NCI-H526 treated with DMSO at 0.1 percent for 48 hours (cell line): ENCODE data around the gene GDA.

ENCODE experiments used
- DNase-seq: peaks from one replicate; lab custom pipeline; 2025; lab: John Stamatoyannopoulos, UW

The GDA gene

GRCh38 chr9:72149231-72149975, at the start of gene GDA:
Gene GDA (plus strand): TSS chr9:72149440. CDS start chr9:72149560, 120 bp downstream.
- DNase-seq: no peak

- no peak for DNase-seq
Measured at GRCh38 chr9:72102520-72102919, 46.7 kb upstream of the GDA start.

- no peak for DNase-seq
Measured at GRCh38 chr9:72113056-72113455, 36.2 kb upstream of the GDA start.

- no peak for DNase-seq
Measured at GRCh38 chr9:72119853-72120252, 29.4 kb upstream of the GDA start.

GRCh38 chr9:72124947-72125346, 24.3 kb upstream of the GDA start:
- DNase-seq: no peak

GRCh38 chr9:72127753-72128152, 21.5 kb upstream of the GDA start:
- DNase-seq: no peak

GRCh38 chr9:72128526-72128925, 20.7 kb upstream of the GDA start:
- DNase-seq: no peak

GRCh38 chr9:72129271-72130156, 19.7 kb upstream of the GDA start:
- DNase-seq: no peak

GRCh38 chr9:72130321-72130720, 18.9 kb upstream of the GDA start:
- no peak for DNase-seq

GRCh38 chr9:72131206-72131605, 18.0 kb upstream of the GDA start:
- no peak for DNase-seq

- DNase-seq: no peak
Measured at GRCh38 chr9:72132052-72132451, 17.2 kb upstream of the GDA start.

GRCh38 chr9:72133365-72134035, 15.7 kb upstream of the GDA start:
- no peak for DNase-seq

GRCh38 chr9:72134801-72135200, 14.4 kb upstream of the GDA start:
- no peak for DNase-seq

GRCh38 chr9:72137697-72138365, 11.4 kb upstream of the GDA start:
- no peak for DNase-seq

GRCh38 chr9:72139226-72139625, 10.0 kb upstream of the GDA start:
- DNase-seq: no peak

GRCh38 chr9:72140586-72140985, 8.7 kb upstream of the GDA start:
- DNase-seq: no peak

GRCh38 chr9:72141484-72141883, 7.8 kb upstream of the GDA start:
- DNase-seq: no peak

GRCh38 chr9:72144756-72145492, 4.3 kb upstream of the GDA start:
- DNase-seq: no peak

GRCh38 chr9:72145733-72146505, 3.3 kb upstream of the GDA start:
- no peak for DNase-seq

GRCh38 chr9:72147676-72148075, 1.6 kb upstream of the GDA start:
- no peak for DNase-seq

GRCh38 chr9:72150127-72150526, 887 bp downstream of the GDA start:
- no peak for DNase-seq
